ENCODE measurements around the gene ERI3.

ERI3 gene

DNA sequence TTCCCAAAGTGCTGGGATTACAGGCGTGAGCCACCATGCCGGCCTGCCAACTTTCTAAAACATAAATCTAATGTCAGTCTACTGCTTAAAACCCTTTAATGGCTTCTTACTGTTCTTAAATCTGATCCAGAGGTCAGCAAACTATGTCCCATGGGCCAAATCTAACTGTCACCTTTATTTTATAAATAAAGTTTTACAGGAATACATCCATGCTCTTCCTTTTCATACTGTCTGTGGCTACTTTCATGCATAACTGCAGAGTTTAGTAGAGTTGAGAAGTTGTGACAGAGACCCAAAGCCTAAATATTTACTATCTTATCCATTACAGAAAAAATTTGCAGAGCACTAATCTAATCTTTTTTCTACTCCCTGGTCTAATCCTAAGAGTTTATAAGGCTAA, 3.8 kb downstream of the ERI3 start:
- Histone ChIP-seq H3K4me2 (ENCODE audit: low read length) (no peak overlapping the region), H4K20me1 (ENCODE audit: insufficient read depth, low read length) (no peaks in the 10 kb centered on the region)

DNA sequence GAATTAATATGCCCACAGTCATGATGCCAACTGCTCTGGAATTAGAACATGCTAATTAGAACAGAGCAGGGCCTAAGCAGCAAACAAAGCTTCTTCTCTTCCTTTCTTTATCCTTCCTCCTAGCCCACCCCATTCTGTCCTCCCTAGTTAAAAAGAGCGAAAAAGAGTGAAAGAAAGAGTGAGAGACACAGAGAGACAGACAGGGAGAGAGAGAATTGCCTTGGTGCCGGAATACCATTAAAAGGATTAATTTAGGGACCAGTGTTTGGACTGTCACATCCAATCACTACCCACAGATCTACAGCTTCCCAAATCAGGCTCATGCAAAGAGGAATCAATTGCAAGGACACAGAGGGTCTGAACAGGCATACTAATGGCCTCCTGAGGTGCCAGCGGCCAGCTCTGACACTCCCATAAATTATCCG, 7.0 kb downstream of the ERI3 start:
- no peak overlapping the region for H3K4me2 ChIP-seq (ENCODE audit: low read length)
- H3K27ac ChIP-seq (ENCODE audit: low read depth, low read length, poor library complexity, severe bottlenecking), result no peak overlapping the region
- H3K4me3 ChIP-seq (ENCODE audit: low read depth, low read length, poor library complexity, severe bottlenecking), result no peak overlapping the region
- peaks cover 13% of the 10 kb centered on the region for H3K4me1 ChIP-seq (ENCODE audit: insufficient read depth, low read length, severe bottlenecking)
- H3K79me2 ChIP-seq (ENCODE audit: insufficient read depth, low read length), result peaks cover 18% of the 10 kb centered on the region
- H3K27me3 ChIP-seq (ENCODE audit: insufficient read depth, low read length), result no peaks in the 10 kb centered on the region
- peaks cover 3% of the 10 kb centered on the region; the same call in 1 of the 2 replicates for H3K36me3 ChIP-seq (ENCODE audit: insufficient read depth, low read length)
- no peaks in the 10 kb centered on the region for H3F3A ChIP-seq (ENCODE audit: insufficient read depth, low read length)
- TF ChIP-seq, protein P1, sequence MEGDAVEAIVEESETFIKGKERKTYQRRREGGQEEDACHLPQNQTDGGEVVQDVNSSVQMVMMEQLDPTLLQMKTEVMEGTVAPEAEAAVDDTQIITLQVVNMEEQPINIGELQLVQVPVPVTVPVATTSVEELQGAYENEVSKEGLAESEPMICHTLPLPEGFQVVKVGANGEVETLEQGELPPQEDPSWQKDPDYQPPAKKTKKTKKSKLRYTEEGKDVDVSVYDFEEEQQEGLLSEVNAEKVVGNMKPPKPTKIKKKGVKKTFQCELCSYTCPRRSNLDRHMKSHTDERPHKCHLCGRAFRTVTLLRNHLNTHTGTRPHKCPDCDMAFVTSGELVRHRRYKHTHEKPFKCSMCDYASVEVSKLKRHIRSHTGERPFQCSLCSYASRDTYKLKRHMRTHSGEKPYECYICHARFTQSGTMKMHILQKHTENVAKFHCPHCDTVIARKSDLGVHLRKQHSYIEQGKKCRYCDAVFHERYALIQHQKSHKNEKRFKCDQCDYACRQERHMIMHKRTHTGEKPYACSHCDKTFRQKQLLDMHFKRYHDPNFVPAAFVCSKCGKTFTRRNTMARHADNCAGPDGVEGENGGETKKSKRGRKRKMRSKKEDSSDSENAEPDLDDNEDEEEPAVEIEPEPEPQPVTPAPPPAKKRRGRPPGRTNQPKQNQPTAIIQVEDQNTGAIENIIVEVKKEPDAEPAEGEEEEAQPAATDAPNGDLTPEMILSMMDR (IDR thresholded peaks at IDR 0.05; ENCODE audit: low read length), result no peak
- no peak for TF ChIP-seq EZH2 (IDR thresholded peaks at IDR 0.05; ENCODE audit: borderline replicate concordance, low read length)
- H2AFZ ChIP-seq (ENCODE audit: low read length), result no peak overlapping the region
- no peaks in the 10 kb centered on the region for H3K9me2 ChIP-seq (ENCODE audit: low read depth, low read length)
- H3K9ac ChIP-seq (ENCODE audit: low read length), result no peak overlapping the region
- no peaks in the 10 kb centered on the region for H3K9me3 ChIP-seq (ENCODE audit: low read length)
- no peaks in the 10 kb centered on the region for H4K20me1 ChIP-seq (ENCODE audit: insufficient read depth, low read length)

More for the DNA sequence above, 3.8 kb downstream of the ERI3 start:
- no peak overlapping the region for H3K9ac ChIP-seq (ENCODE audit: low read length)
- H2AFZ ChIP-seq (ENCODE audit: low read length), result no peak overlapping the region
- no peaks in the 10 kb centered on the region for H3K9me3 ChIP-seq (ENCODE audit: low read length)
- no peak overlapping the region for H3K4me3 ChIP-seq (ENCODE audit: low read depth, low read length, poor library complexity, severe bottlenecking)
- TF ChIP-seq, protein P1 (IDR thresholded peaks at IDR 0.05; ENCODE audit: low read length), result no peak
- TF ChIP-seq EZH2 (IDR thresholded peaks at IDR 0.05; ENCODE audit: borderline replicate concordance, low read length), result no peak
- H3K27ac ChIP-seq (ENCODE audit: low read depth, low read length, poor library complexity, severe bottlenecking), result no peak overlapping the region
- H3K27me3 ChIP-seq (ENCODE audit: insufficient read depth, low read length), result no peaks in the 10 kb centered on the region
- no peaks in the 10 kb centered on the region for H3F3A ChIP-seq (ENCODE audit: insufficient read depth, low read length)
- peaks cover 34% of the 10 kb centered on the region for H3K4me1 ChIP-seq (ENCODE audit: insufficient read depth, low read length, severe bottlenecking)
- H3K36me3 ChIP-seq (ENCODE audit: insufficient read depth, low read length), result peaks cover 3% of the 10 kb centered on the region; the same call in 1 of the 2 replicates
- H3K9me2 ChIP-seq (ENCODE audit: low read depth, low read length), result no peaks in the 10 kb centered on the region
- peaks cover 16% of the 10 kb centered on the region for H3K79me2 ChIP-seq (ENCODE audit: insufficient read depth, low read length)

DNA sequence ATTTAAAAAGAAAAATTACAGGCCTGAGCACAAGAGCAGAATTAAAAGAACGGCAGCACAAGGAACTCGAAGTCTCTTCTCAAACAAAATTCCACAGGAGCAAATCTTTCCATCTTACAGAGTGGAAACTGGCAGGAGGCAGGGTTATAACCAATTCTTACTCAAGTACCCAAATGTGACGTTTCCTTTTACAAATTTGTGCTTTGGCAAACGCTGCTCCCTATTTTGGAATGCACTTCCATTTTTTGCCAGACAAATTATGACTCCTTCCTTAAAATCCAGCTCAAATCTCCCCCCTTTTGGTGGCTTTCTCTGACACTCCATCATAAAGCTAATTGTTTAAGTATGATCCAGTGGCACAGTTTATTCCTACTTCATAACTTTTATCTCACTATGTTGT, 7.8 kb downstream of the ERI3 start:
- Histone ChIP-seq H3K4me3 (ENCODE audit: low read depth, low read length, poor library complexity, severe bottlenecking) (no peak overlapping the region), H3K4me1 (ENCODE audit: insufficient read depth, low read length, severe bottlenecking) (peaks cover 5% of the 10 kb centered on the region), H3K4me2 (ENCODE audit: low read length) (no peak overlapping the region), H3K79me2 (ENCODE audit: insufficient read depth, low read length) (peaks cover 20% of the 10 kb centered on the region), H4K20me1 (ENCODE audit: insufficient read depth, low read length) (no peaks in the 10 kb centered on the region), H3K9ac (ENCODE audit: low read length) (no peak overlapping the region), H3K27me3 (ENCODE audit: insufficient read depth, low read length) (no peaks in the 10 kb centered on the region), H3K27ac (ENCODE audit: low read depth, low read length, poor library complexity, severe bottlenecking) (no peak overlapping the region), H2AFZ (ENCODE audit: low read length) (no peak overlapping the region), H3K36me3 (ENCODE audit: insufficient read depth, low read length) (no peaks in the 10 kb centered on the region), H3F3A (ENCODE audit: insufficient read depth, low read length) (no peaks in the 10 kb centered on the region), H3K9me3 (ENCODE audit: low read length) (no peaks in the 10 kb centered on the region), H3K9me2 (ENCODE audit: low read depth, low read length) (no peaks in the 10 kb centered on the region)
- no peak for TF ChIP-seq EZH2 (IDR thresholded peaks at IDR 0.05; ENCODE audit: borderline replicate concordance, low read length)
- TF ChIP-seq, protein P1 (IDR thresholded peaks at IDR 0.05; ENCODE audit: low read length), result no peak
